Endodermal cell (in vitro differentiated cells): ENCODE data around the gene ATOX1. TPM values are rescaled to one million over a fixed set of nuclear protein-coding genes. Genes with fewer than 3 reads are reported as not detected.

Source experiments
- DNase-seq: peaks from one replicate; pipeline ENCODE4 v3.0.0-alpha.2; 2017
- H3K27ac ChIP-seq: 2 replicates; pipeline ENCODE4 v1.5.1; 2013; ENCODE audit warnings: mild to moderate bottlenecking, low read depth, low read length, moderate library complexity
- H3K27me3 ChIP-seq: 2 replicates; pipeline ENCODE4 v1.6.1; 2013; ENCODE audit warnings: mild to moderate bottlenecking, low read length, moderate library complexity; ENCODE audit not compliant: insufficient read depth, control insufficient read depth, poor library complexity, severe bottlenecking
- H3K36me3 ChIP-seq: 2 replicates; pipeline ENCODE4 v1.7.0; 2013; ENCODE audit warnings: mild to moderate bottlenecking, low read length, moderate library complexity; ENCODE audit not compliant: control insufficient read depth, insufficient read depth
- H3K4me1 ChIP-seq: one replicate; pipeline ENCODE4 v1.7.0; 2013; ENCODE audit warnings: low read length; ENCODE audit not compliant: control insufficient read depth, insufficient read depth
- H3K4me3 ChIP-seq: 2 replicates; pipeline ENCODE4 v1.5.1; 2013; ENCODE audit warnings: mild to moderate bottlenecking, low read length, moderate library complexity
- H3K9ac ChIP-seq: 2 replicates; pipeline ENCODE4 v1.6.1; 2013; ENCODE audit warnings: mild to moderate bottlenecking, low read length, moderate library complexity; ENCODE audit not compliant: poor library complexity, severe bottlenecking; ENCODE audit errors: extremely low read depth
- H3K9me3 ChIP-seq: 2 replicates; pipeline ENCODE4 v1.6.1; 2013; ENCODE audit warnings: mild to moderate bottlenecking, low read length, moderate library complexity; ENCODE audit not compliant: control insufficient read depth
- H3K27ac Mint-ChIP-seq: 2 replicates; pipeline ENCODE4 v1.8.0; 2020; ENCODE audit warnings: mixed read lengths
- H3K27me3 Mint-ChIP-seq: 2 replicates; pipeline ENCODE4 v1.8.0; 2021; ENCODE audit warnings: mild to moderate bottlenecking, mixed read lengths; ENCODE audit not compliant: insufficient read depth
- H3K36me3 Mint-ChIP-seq: 2 replicates; pipeline ENCODE4 v1.8.0; 2020; ENCODE audit warnings: low read depth, mixed read lengths
- H3K4me1 Mint-ChIP-seq: 2 replicates; pipeline ENCODE4 v1.8.0; 2020; ENCODE audit warnings: mixed read lengths
- H3K4me3 Mint-ChIP-seq: 2 replicates; pipeline ENCODE4 v1.8.0; 2020; ENCODE audit warnings: mild to moderate bottlenecking, moderate library complexity, mixed read lengths
- H3K9me3 Mint-ChIP-seq: 2 replicates; pipeline ENCODE4 v1.8.0; 2020; ENCODE audit warnings: mild to moderate bottlenecking, mixed read lengths
- WGBS, 2 experiments: methylation state at CpG; one replicate each; pipeline versions ENCODE4 v1.1.5 to v1.1.7; 2013; ENCODE audit warnings: missing lambda C conversion rate in 2 of 2, mixed read lengths in 1 of 2; ENCODE audit not compliant: insufficient coverage in 1 of 2, insufficient read length in 1 of 2; 5-methylcytosine and 5-hydroxymethylcytosine counted together
- total RNA-seq, 2 donors: library from RNA; stranded (reverse); fragmentation: NEBNext Ultra II Directional in 1 of 2; extraction: Animal tissue kit (Norgen Biotek cat#: 25700) in 1 of 2; gene quantifications; 2 replicates in 1 of 2; 3 replicates in 1 of 2; pipeline ENCODE4 v1.2.1, GENCODE V29; 2021
- TF ChIP-seq, protein P1 (sequence below): fragments of 200-600 bp; sonication (generic); conservative IDR thresholded peaks from 2 replicates; pipeline ENCODE4 v1.5.0; 2021; ENCODE audit warnings: antibody characterized with exemption, mild to moderate bottlenecking

The ATOX1 gene
- total RNA-seq, 2 donors from 2014 or later = 105 to 129 TPM

GRCh38 chr5:151758141-151758429, 346 bp downstream of the ATOX1 start:
- H3K27me3 ChIP-seq = no peaks in the 10 kb centered on the region
- H3K36me3 ChIP-seq = peaks cover 6% of the 10 kb centered on the region
- Mint-ChIP-seq H3K9me3 (no peaks in the 10 kb centered on the region), H3K27ac (peak overlapping the region; percentile 90), H3K4me1 (peaks cover 26% of the 10 kb centered on the region), H3K4me3 (peak overlapping the region; percentile 85), H3K27me3 (no peaks in the 10 kb centered on the region), H3K36me3 (peaks cover 7% of the 10 kb centered on the region)
- H3K9me3 ChIP-seq = no peaks in the 10 kb centered on the region
- TF ChIP-seq, protein P1, sequence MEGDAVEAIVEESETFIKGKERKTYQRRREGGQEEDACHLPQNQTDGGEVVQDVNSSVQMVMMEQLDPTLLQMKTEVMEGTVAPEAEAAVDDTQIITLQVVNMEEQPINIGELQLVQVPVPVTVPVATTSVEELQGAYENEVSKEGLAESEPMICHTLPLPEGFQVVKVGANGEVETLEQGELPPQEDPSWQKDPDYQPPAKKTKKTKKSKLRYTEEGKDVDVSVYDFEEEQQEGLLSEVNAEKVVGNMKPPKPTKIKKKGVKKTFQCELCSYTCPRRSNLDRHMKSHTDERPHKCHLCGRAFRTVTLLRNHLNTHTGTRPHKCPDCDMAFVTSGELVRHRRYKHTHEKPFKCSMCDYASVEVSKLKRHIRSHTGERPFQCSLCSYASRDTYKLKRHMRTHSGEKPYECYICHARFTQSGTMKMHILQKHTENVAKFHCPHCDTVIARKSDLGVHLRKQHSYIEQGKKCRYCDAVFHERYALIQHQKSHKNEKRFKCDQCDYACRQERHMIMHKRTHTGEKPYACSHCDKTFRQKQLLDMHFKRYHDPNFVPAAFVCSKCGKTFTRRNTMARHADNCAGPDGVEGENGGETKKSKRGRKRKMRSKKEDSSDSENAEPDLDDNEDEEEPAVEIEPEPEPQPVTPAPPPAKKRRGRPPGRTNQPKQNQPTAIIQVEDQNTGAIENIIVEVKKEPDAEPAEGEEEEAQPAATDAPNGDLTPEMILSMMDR = no peak
- WGBS, 2 experiments = 0 to 1% methylated on average over 9 to 11 of the region's 11 CpGs
- peak overlapping the region; percentile 94 for H3K4me3 ChIP-seq
- H3K9ac ChIP-seq = peak overlapping the region; percentile 83
- no peak overlapping the region for H3K27ac ChIP-seq
- H3K4me1 ChIP-seq = peaks cover 15% of the 10 kb centered on the region
- DNase-seq = no peak

GRCh38 chr5:151757233-151758140, 944 bp downstream of the ATOX1 start:
- H3K36me3 ChIP-seq = peaks cover 11% of the 10 kb centered on the region
- Mint-ChIP-seq H3K27ac (peak overlapping the region; percentile 90), H3K4me1 (peaks cover 26% of the 10 kb centered on the region), H3K36me3 (peaks cover 13% of the 10 kb centered on the region), H3K9me3 (no peaks in the 10 kb centered on the region), H3K4me3 (peak overlapping the region; percentile 85), H3K27me3 (no peaks in the 10 kb centered on the region)
- no peak for DNase-seq
- peaks cover 15% of the 10 kb centered on the region for H3K4me1 ChIP-seq
- no peak overlapping the region for H3K27ac ChIP-seq
- peak overlapping the region; percentile 83 for H3K9ac ChIP-seq
- peak overlapping the region; percentile 94 for H3K4me3 ChIP-seq
- TF ChIP-seq, protein P1 = no peak
- no peaks in the 10 kb centered on the region for H3K27me3 ChIP-seq
- 33 to 42% methylated on average over 3 to 9 of the region's 9 CpGs for WGBS, 2 experiments
- no peaks in the 10 kb centered on the region for H3K9me3 ChIP-seq

DNA sequence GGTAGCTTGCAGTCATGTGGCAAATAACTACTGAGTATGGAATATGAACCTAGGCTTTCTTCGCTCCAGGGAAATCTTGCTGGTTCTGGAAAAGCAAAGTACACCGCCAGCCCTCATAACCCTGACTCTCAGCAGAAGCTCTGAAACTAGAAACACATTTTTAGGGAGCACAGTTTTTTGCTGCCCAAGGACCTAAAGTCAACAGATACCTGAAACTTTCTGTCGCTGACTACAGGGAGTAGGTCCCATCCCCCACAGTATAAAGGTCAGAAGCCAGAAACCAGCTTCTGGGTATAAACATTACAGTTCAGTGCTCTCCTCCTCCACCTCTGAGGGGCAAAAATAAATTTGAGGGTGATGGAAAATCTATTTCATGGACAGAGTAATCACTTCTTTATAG, 3.0 kb downstream of the ATOX1 start:
- peaks cover 13% of the 10 kb centered on the region for H3K36me3 Mint-ChIP-seq
- no peaks in the 10 kb centered on the region for H3K27me3 ChIP-seq
- H3K4me1 Mint-ChIP-seq = peaks cover 26% of the 10 kb centered on the region
- H3K9me3 ChIP-seq = no peaks in the 10 kb centered on the region
- H3K27ac Mint-ChIP-seq = no peak overlapping the region
- no peaks in the 10 kb centered on the region for H3K27me3 Mint-ChIP-seq
- no peak for DNase-seq
- H3K4me3 Mint-ChIP-seq = no peak overlapping the region
- H3K27ac ChIP-seq = no peak overlapping the region
- peaks cover 16% of the 10 kb centered on the region for H3K36me3 ChIP-seq
- TF ChIP-seq, protein P1 = no peak
- WGBS, 2 experiments = 85 to 100% methylated on average over 1 to 3 of the region's 3 CpGs
- peaks cover 15% of the 10 kb centered on the region for H3K4me1 ChIP-seq
- H3K9me3 Mint-ChIP-seq = no peaks in the 10 kb centered on the region
- H3K4me3 ChIP-seq = peak overlapping the region; percentile 47
- H3K9ac ChIP-seq = no peak overlapping the region
